Fibroblast of lung (primary cell): ENCODE results near the gene GPM6B.

ENCODE experiments used
- EZH2 ChIP-seq: IDR thresholded peaks from 2 replicates; pipeline ENCODE4 v1.5.1; 2012; ENCODE audit warnings: low read length, control low read depth, mild to moderate bottlenecking; ENCODE audit errors: missing control alignments
- TF ChIP-seq, protein P1 (sequence below), 2 donors: IDR thresholded peaks in 1 of 2; conservative IDR thresholded peaks in 1 of 2; 1 replicate in 1 of 2; 2 replicates in 1 of 2; pipeline ENCODE4 v1.5.1; 2011 to 2012; ENCODE audit warnings: low read length in 2 of 2, control low read depth in 1 of 2, inconsistent platforms in 1 of 2, low read depth in 1 of 2, mild to moderate bottlenecking in 1 of 2

DNA sequence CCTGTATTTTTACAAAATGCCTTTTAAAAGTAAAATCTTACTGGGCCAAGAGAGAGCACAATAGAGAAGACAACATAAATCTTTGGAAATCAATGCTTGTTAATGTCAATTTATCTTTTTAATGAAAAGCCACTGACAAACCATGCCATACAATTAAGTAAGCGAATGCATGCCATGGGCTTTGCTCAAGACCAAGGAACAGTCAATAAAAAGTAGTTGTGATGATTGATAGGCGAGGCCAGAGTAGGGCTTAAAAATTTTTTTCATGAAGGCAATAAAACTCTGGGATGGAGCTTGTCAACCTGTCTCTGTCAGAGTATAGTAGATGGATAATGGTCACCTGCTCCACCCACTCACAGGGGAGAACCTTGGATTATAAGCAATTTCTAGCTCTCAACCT, 17.5 kb upstream of the GPM6B start:
- TF ChIP-seq, protein P1, sequence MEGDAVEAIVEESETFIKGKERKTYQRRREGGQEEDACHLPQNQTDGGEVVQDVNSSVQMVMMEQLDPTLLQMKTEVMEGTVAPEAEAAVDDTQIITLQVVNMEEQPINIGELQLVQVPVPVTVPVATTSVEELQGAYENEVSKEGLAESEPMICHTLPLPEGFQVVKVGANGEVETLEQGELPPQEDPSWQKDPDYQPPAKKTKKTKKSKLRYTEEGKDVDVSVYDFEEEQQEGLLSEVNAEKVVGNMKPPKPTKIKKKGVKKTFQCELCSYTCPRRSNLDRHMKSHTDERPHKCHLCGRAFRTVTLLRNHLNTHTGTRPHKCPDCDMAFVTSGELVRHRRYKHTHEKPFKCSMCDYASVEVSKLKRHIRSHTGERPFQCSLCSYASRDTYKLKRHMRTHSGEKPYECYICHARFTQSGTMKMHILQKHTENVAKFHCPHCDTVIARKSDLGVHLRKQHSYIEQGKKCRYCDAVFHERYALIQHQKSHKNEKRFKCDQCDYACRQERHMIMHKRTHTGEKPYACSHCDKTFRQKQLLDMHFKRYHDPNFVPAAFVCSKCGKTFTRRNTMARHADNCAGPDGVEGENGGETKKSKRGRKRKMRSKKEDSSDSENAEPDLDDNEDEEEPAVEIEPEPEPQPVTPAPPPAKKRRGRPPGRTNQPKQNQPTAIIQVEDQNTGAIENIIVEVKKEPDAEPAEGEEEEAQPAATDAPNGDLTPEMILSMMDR (conservative IDR thresholded peaks at IDR 0.05 in 1 of 2, IDR thresholded peaks at IDR 0.05 in 1 of 2; ENCODE audit: low read depth in 1 of 2, low read length in 2 of 2), result no peak
- no peak for TF ChIP-seq EZH2
